ENCODE results near the gene CNPY3. TPM values are rescaled to one million over a fixed set of nuclear protein-coding genes. Genes with fewer than 3 reads are reported as not detected.

The CNPY3 gene
- total RNA-seq, 1 donor from 2014 or later = 20.1 TPM

DNA sequence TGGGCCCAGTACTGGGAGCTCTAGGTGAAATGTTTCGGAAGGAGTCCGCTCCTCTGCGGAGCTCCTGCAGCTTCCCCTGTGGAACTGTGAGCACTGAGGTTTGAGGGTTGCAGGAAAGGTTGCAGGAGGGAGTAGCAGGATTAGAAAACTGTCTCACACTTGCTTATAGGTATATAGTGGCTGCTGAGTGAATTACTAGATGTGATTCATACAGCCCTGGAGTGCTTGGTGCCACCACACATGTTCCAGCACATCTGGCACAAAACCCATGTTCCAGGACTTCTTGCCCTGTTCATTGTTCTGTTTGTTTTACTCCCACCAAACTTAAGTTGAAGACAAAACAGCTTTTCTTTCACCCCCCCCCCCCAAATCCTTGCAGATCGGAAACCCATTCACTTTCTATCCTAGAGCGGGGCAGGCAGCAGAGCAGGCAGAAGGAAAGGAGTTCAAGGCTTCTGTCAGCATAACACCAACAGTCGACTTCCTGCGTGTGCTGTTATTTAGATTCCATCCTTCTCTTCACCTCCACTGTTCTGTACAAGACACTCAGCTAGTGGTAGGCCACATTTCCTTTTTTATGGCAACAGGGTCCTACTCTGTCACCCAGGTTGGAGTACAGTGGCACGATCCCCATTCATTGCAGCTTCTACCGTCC is 50.4 kb downstream of the CNPY3 start:
- H3K9me3 ChIP-seq (replicated peaks) = no peaks in the 10 kb centered on the region
- peak overlapping the region; percentile 99 for H3K4me3 ChIP-seq
- TF ChIP-seq, protein P1, sequence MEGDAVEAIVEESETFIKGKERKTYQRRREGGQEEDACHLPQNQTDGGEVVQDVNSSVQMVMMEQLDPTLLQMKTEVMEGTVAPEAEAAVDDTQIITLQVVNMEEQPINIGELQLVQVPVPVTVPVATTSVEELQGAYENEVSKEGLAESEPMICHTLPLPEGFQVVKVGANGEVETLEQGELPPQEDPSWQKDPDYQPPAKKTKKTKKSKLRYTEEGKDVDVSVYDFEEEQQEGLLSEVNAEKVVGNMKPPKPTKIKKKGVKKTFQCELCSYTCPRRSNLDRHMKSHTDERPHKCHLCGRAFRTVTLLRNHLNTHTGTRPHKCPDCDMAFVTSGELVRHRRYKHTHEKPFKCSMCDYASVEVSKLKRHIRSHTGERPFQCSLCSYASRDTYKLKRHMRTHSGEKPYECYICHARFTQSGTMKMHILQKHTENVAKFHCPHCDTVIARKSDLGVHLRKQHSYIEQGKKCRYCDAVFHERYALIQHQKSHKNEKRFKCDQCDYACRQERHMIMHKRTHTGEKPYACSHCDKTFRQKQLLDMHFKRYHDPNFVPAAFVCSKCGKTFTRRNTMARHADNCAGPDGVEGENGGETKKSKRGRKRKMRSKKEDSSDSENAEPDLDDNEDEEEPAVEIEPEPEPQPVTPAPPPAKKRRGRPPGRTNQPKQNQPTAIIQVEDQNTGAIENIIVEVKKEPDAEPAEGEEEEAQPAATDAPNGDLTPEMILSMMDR (IDR thresholded peaks at IDR 0.05; ENCODE audit: borderline replicate concordance) = no peak
- peaks cover 6% of the 10 kb centered on the region for H3K36me3 ChIP-seq
- peak overlapping the region; percentile 95 for H3K27ac ChIP-seq (replicated peaks)
- peaks cover 51% of the 10 kb centered on the region for H3K4me1 ChIP-seq
- intact Hi-C loops (cut with micrococcal nuclease) = no loop called here
- no peak for DNase-seq
- no peaks in the 10 kb centered on the region for H3K27me3 ChIP-seq (ENCODE audit: low read depth)

DNA sequence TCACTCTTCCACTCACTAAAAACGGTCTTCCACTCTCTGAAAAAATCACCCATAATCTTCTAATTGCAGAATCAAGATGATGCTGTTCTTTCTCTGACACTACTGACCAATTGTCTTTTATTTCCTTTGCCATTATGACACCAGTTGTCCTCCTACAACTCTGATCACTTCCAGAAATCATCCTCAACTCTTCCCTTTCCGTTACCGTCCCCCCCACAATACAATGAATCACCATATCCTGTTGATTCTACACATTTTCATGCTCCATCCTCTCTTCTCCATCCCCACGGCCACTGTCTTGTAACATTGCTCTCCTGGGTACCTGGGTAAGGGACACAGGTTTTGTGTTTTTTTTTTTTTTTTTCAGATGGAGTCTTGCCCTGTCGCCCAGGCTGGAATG is 52.6 kb downstream of the CNPY3 start:
- no peak for DNase-seq
- no peaks in the 10 kb centered on the region for H3K27me3 ChIP-seq (ENCODE audit: low read depth)
- intact Hi-C loops (cut with micrococcal nuclease) = no loop called here
- peaks cover 4% of the 10 kb centered on the region for H3K36me3 ChIP-seq
- peaks cover 66% of the 10 kb centered on the region for H3K4me1 ChIP-seq
- H3K9me3 ChIP-seq (replicated peaks) = no peaks in the 10 kb centered on the region
- H3K27ac ChIP-seq (replicated peaks) = no peak overlapping the region
- TF ChIP-seq, protein P1 (IDR thresholded peaks at IDR 0.05; ENCODE audit: borderline replicate concordance) = no peak
- no peak overlapping the region for H3K4me3 ChIP-seq

DNA sequence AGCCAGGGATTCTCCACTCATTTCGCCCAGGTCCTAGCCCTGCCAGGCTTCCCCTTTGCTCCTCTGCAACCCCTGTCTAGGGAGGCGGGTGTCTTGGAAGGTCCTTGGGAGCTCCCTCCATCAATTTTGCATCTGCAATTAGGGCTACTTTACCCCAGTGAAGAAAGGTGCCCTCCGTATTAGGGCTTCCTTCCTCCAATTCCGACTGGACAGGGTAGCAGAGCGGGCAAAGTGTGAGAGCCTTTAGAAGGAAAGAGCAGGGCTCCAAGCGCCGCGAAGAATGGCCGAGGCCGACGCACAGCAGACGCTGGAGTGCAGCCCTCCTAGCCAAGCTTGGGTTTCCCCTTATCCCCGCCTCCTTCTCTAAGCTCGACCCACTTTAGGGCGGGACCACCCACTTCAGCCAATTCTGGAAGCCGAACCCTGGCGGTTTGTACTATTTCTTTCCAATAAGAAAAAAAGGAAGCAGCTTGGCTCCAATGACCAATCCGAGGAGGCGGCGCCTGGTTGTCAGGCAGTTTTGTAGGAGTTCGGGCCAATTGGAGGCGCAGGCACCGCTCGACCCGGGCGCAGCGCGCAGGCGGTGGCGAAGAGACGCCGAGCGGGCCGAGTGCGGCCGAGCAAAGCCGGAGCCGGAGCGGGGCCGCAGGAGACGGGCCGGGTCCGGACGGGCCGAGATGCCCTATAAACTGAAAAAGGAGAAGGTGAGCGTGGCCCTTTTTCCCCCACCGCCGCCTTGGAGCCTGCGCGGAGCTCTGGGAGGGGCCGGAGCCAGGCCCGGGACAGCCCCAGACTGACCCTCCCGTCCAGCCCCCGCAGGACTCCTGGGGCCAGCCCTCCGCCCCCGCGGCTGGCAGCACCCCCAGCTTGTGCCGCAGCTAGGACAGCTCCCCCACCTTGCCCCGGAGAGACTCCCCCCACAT is 55.0 kb downstream of the CNPY3 start, which contains the start of gene PPP2R5D:
Gene PPP2R5D (plus strand): TSS at position 570 of the 923 bp plus-strand sequence. CDS start 108 bp downstream, at position 678.
- Histone ChIP-seq H3K36me3 (peaks cover 4% of the 10 kb centered on the region), H3K9me3 (replicated peaks) (no peaks in the 10 kb centered on the region), H3K4me1 (peaks cover 66% of the 10 kb centered on the region), H3K27ac (replicated peaks) (peak within 1 kb of the TSS; percentile 88), H3K27me3 (ENCODE audit: low read depth) (no peaks in the 10 kb centered on the region), H3K4me3 (peak within 1 kb of the TSS; percentile 91)
- TF ChIP-seq, protein P1 (IDR thresholded peaks at IDR 0.05; ENCODE audit: borderline replicate concordance) = peak; percentile 31
- peak; percentile 98 for DNase-seq
- intact Hi-C loops (cut with micrococcal nuclease) = no loop called here

DNA sequence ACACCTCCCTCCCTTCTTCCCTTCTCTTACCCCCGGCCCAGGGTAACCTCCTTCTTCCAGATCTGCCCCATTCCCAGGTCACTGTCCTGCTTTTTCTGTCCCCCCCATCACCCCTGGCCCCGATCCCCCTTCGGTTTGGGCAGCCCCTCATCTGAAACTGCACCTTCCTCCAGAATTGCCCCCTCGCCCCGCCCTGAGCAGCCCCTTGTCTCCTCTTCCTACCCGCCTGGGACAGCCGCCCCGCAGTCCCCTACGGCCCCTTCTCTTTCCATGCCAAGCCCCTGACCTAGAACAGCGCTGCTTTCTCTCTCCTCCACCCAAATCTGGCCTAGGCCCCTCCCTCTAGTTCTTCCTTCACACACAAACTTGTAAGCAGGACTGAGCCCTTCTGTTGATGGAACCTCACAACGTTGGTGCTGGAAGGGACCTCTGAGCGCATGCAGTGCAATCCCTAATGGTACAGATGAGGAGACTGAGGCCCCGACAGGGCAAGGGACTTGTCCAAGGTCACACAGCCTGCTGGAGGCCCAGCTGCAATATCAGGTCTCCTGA is 55.7 kb downstream of the CNPY3 start:
- H3K9me3 ChIP-seq (replicated peaks) = no peaks in the 10 kb centered on the region
- peak overlapping the region; percentile 91 for H3K4me3 ChIP-seq
- DNase-seq = no peak
- peak overlapping the region; percentile 88 for H3K27ac ChIP-seq (replicated peaks)
- TF ChIP-seq, protein P1 (IDR thresholded peaks at IDR 0.05; ENCODE audit: borderline replicate concordance) = no peak
- peaks cover 59% of the 10 kb centered on the region for H3K4me1 ChIP-seq
- intact Hi-C loops (cut with micrococcal nuclease) = no loop called here
- H3K36me3 ChIP-seq = peaks cover 11% of the 10 kb centered on the region
- H3K27me3 ChIP-seq (ENCODE audit: low read depth) = no peaks in the 10 kb centered on the region

Measured in left ventricle myocardium inferior (tissue), 1 donor.